ENCODE measurements around the gene GPR3. TPM values are rescaled to one million over a fixed set of nuclear protein-coding genes. Genes with fewer than 3 reads are reported as not detected.

Gene GPR3
- total RNA-seq, 4 donors from 2014 or later: 0.36 to 0.81 TPM; not detected in 2

- Histone ChIP-seq H3K9me3 (no peaks in the 10 kb centered on the region), H3K4me1 (peaks cover 51% of the 10 kb centered on the region), H3K27me3 (no peaks in the 10 kb centered on the region), H3K36me3 (peaks cover 91% of the 10 kb centered on the region), H3K27ac (no peak overlapping the region), H3K4me3 (peak overlapping the region; percentile 13)
- no peak for DNase-seq (ENCODE audit: low spot score in 2 of 2)
- no peak for TF ChIP-seq POLR2AphosphoS5 (IDR thresholded peaks at IDR 0.05)
- no peak for TF ChIP-seq EP300 (IDR thresholded peaks at IDR 0.05)
- no peak for TF ChIP-seq POLR2A (IDR thresholded peaks at IDR 0.05)
- no peak for TF ChIP-seq CTCF (IDR thresholded peaks at IDR 0.05)
- WGBS: 79% methylated on average over 62 of the region's 71 CpGs
Observed at GRCh38 chr1:27360159-27361043, 32.0 kb upstream of the GPR3 start.

DNA sequence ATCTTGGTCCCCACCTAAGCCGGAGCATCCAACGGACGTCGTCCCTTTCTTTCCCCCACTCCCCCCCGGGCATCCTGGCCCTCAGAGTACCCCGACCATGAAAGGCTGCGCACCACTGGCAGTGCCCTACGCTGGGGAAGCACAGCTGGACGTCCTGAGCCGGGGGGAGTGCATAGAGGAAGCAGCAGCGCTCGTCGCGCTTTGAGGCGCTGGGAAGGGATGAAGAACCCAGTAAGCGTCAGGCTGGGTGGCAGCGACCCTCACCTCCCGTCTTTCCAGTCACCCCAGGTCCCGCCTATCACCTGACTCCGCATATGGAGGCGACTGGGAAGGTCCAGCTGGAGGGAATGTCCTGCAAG lies 31.4 kb upstream of the GPR3 start:
- H3K36me3 ChIP-seq: peaks cover 85% of the 10 kb centered on the region
- 86% methylated on average over 19 of the region's 21 CpGs for WGBS
- no peak for TF ChIP-seq POLR2AphosphoS5 (IDR thresholded peaks at IDR 0.05)
- TF ChIP-seq EP300 (IDR thresholded peaks at IDR 0.05): no peak
- no peak for TF ChIP-seq CTCF (IDR thresholded peaks at IDR 0.05)
- no peak for TF ChIP-seq POLR2A (IDR thresholded peaks at IDR 0.05)
- H3K27ac ChIP-seq: no peak overlapping the region
- no peak for DNase-seq (ENCODE audit: low spot score in 2 of 2)
- H3K4me3 ChIP-seq: no peak overlapping the region
- H3K9me3 ChIP-seq: no peaks in the 10 kb centered on the region
- no peaks in the 10 kb centered on the region for H3K27me3 ChIP-seq
- peaks cover 51% of the 10 kb centered on the region for H3K4me1 ChIP-seq

- Histone ChIP-seq H3K27me3 (no peaks in the 10 kb centered on the region), H3K36me3 (peaks cover 80% of the 10 kb centered on the region), H3K4me3 (no peak overlapping the region), H3K4me1 (peaks cover 47% of the 10 kb centered on the region), H3K27ac (no peak overlapping the region), H3K9me3 (no peaks in the 10 kb centered on the region)
- TF ChIP-seq POLR2A (IDR thresholded peaks at IDR 0.05) (no peak), EP300 (IDR thresholded peaks at IDR 0.05) (no peak), CTCF (IDR thresholded peaks at IDR 0.05) (no peak), POLR2AphosphoS5 (IDR thresholded peaks at IDR 0.05) (no peak)
- no peak for DNase-seq (ENCODE audit: low spot score in 2 of 2)
- 80% methylated on average over 1 of the region's 8 CpGs for WGBS
Observed at GRCh38 chr1:27361553-27361952, 30.9 kb upstream of the GPR3 start.

- Histone ChIP-seq H3K4me1 (peaks cover 55% of the 10 kb centered on the region), H3K4me3 (peak overlapping the region; percentile 60), H3K36me3 (peaks cover 55% of the 10 kb centered on the region), H3K27ac (no peak overlapping the region), H3K9me3 (no peaks in the 10 kb centered on the region), H3K27me3 (no peaks in the 10 kb centered on the region)
- 84% methylated on average over 22 of the region's 26 CpGs for WGBS
- DNase-seq (ENCODE audit: low spot score in 2 of 2): no peak
- TF ChIP-seq POLR2AphosphoS5 (IDR thresholded peaks at IDR 0.05) (no peak), EP300 (IDR thresholded peaks at IDR 0.05) (no peak), CTCF (IDR thresholded peaks at IDR 0.05) (no peak), POLR2A (IDR thresholded peaks at IDR 0.05) (no peak)
Observed at GRCh38 chr1:27363766-27364695, 28.4 kb upstream of the GPR3 start.
